Right cardiac atrium (tissue), 5 donors: ENCODE measurements around the gene SERPINB10. TPM values are rescaled to one million over a fixed set of nuclear protein-coding genes. Genes with fewer than 3 reads are reported as not detected.

Experiments used
- ATAC-seq, 2 donors: fragments of 200-7000 bp; cut with Tn5 transposase; one replicate each; pipeline versions ENCODE4 v1.8.0 to v1.9.1; 2020; ENCODE audit warnings: moderate library complexity in 2 of 2, mild to moderate bottlenecking in 1 of 2
- DNase-seq, 3 donors: peaks; one replicate each; pipeline ENCODE4 v3.0.0-alpha.2; 2020
- H3K27ac ChIP-seq: one replicate; pipeline ENCODE4 v1.5.1; 2013; ENCODE audit warnings: mild to moderate bottlenecking, low read length, control low read depth, moderate library complexity
- H3K27me3 ChIP-seq: one replicate; pipeline ENCODE4 v1.6.1; 2013; ENCODE audit not compliant: control insufficient read depth, insufficient read depth
- H3K4me1 ChIP-seq: one replicate; pipeline ENCODE4 v1.6.1; 2013; ENCODE audit warnings: low read length; ENCODE audit not compliant: control insufficient read depth, insufficient read depth
- H3K4me3 ChIP-seq: one replicate; pipeline ENCODE4 v1.5.1; 2013; ENCODE audit warnings: low read length, control low read depth
- H3K9me3 ChIP-seq: one replicate; pipeline ENCODE4 v1.6.1; 2013; ENCODE audit warnings: low read length; ENCODE audit not compliant: control insufficient read depth
- WGBS: extraction: QIAGEN DNeasy Blood & Tissue Kit; methylation state at CpG from one replicate; pipeline ENCODE4 v1.1.7; 2013; 5-methylcytosine and 5-hydroxymethylcytosine counted together
- intact Hi-C, 4 donors: fragments of 100-400 bp; cut with DNase I; formaldehyde crosslinking; loops; one replicate each; pipeline versions ENCODE4 v1.11.0 to v1.14.0; 2022 to 2023
- long read RNA-seq, 4 donors: library from polyadenylated mRNA; unstranded; transcript quantifications; one replicate each; pipeline ENCODE4 v2.0.0, GENCODE V29; 2020 to 2021
- polyA plus RNA-seq: library from polyadenylated mRNA; stranded (reverse); fragments of 200-250 nt; gene quantifications from one replicate; pipeline ENCODE4 v1.2.3, GENCODE V29; 2013
- total RNA-seq, 4 donors: library from RNA; stranded (reverse); fragmentation: NEBNext Ultra II Directional; extraction: Animal tissue kit (Norgen Biotek cat#: 25700); gene quantifications; one replicate each; pipeline ENCODE4 v1.2.1, GENCODE V29; 2021
- donor health status: healthy with polysubstance abuse.
- donor health status: DM: no; HTN: yes; CAD: no.
- donor health status: DM: no; HTN: no; CAD: no.
- donor health status: DM: no; HTN: yes; CAD: no; lungs with severe emphysema.
- donor health status: DM: yes; HTN: yes; CAD: no.

Gene SERPINB10
- total RNA-seq (not detected), polyA plus RNA-seq (not detected)
- long read RNA-seq, donor 1: 0 reads
- long read RNA-seq, donor 2: 0 reads
- long read RNA-seq, donor 3: 0 reads
- long read RNA-seq, donor 4: 0 reads

- no peaks in the 10 kb centered on the region for H3K27me3 ChIP-seq
- no peaks in the 10 kb centered on the region for H3K9me3 ChIP-seq
- DNase-seq (no peak), ATAC-seq (no peak)
- no peaks in the 10 kb centered on the region for H3K4me1 ChIP-seq
- no peak within 1 kb of the TSS for H3K27ac ChIP-seq
- intact Hi-C loops: no loop called here
- H3K4me3 ChIP-seq: no peak within 1 kb of the TSS
Observed at GRCh38 chr18:63907664-63908063, at the start of gene SERPINB10. TSS of gene SERPINB10 (plus strand) at chr18:63907958. CDS start at chr18:63915511, 7,553 bp downstream.

- DNase-seq (no peak), ATAC-seq (no peak)
- Histone ChIP-seq H3K9me3 (no peaks in the 10 kb centered on the region), H3K27me3 (no peaks in the 10 kb centered on the region), H3K27ac (no peak overlapping the region), H3K4me1 (no peaks in the 10 kb centered on the region), H3K4me3 (no peak overlapping the region)
- intact Hi-C loops: no loop called here
- 31% methylated on average over 1 of the region's 1 CpG for whole genome bisulfite sequencing
Observed at GRCh38 chr18:63858456-63858855, 49.3 kb upstream of the SERPINB10 start.

DNA sequence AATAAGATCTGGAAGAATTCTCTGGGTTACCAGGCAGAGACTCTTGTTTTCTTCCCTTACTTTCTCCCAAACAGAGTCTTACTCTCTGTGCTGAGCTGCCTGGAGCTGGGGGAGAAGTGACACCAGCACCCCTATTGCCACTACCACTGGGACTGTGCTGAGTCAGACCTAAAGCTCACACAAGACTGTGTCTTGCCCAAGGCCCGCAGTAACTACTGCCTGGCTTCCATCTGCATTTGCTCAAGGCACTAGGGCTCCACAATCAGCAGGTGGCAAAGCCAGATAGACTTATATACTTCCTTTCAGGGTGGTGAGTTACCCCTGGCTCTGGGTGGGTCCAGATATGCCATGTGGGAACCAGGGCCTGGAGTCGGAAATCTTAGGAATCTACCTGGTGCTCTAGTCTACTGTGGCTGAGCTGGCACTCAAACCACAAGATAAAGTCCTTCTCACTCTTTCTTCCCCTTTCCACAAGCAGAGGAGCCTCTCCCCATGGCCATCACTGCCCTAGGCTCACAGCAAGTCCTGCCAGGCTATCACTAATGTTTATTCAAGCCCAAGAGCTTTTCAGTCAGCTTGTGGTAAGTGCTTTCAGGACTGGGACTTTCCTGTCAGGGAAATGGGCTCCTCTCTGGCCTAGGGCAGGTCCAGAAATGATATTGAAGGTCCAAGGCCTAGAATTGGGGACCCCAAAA lies 47.8 kb upstream of the SERPINB10 start:
- intact Hi-C loops: no loop called here
- ATAC-seq (no peak), DNase-seq (no peak)
- Histone ChIP-seq H3K4me3 (no peak overlapping the region), H3K27me3 (no peaks in the 10 kb centered on the region), H3K4me1 (no peaks in the 10 kb centered on the region), H3K9me3 (no peaks in the 10 kb centered on the region), H3K27ac (no peak overlapping the region)
- 81% methylated on average over 2 of the region's 2 CpGs for WGBS

DNA sequence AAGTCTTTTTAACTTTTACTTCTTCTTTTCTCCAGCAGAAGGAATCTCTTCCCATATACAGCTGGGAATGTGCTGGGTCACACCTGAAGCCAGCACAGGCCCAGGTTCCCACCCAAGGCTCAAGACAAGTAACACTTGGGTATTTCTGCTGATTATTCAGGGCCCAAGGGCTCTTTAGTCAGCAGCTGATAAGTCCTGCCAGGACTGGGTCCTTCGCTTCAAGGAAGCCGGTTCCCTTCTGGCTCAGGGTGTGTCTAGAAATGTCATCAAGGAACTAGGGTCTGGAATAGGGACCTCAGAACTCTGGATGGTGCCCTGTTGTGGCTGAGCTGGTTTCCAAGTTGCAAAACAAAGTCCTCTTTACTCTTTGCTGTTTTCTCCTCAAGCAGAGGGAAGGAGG lies 47.2 kb upstream of the SERPINB10 start:
- DNase-seq: no peak
- 92% methylated on average over 2 of the region's 2 CpGs for WGBS
- Histone ChIP-seq H3K4me3 (no peak overlapping the region), H3K27ac (no peak overlapping the region), H3K9me3 (no peaks in the 10 kb centered on the region), H3K4me1 (no peaks in the 10 kb centered on the region), H3K27me3 (no peaks in the 10 kb centered on the region)
- intact Hi-C loops: no loop called here
- no peak for ATAC-seq

GRCh38 chr18:63867368-63868125 lies 40.2 kb upstream of the SERPINB10 start:
- Histone ChIP-seq H3K27me3 (no peaks in the 10 kb centered on the region), H3K4me1 (no peaks in the 10 kb centered on the region), H3K27ac (no peak overlapping the region), H3K9me3 (no peaks in the 10 kb centered on the region), H3K4me3 (no peak overlapping the region)
- WGBS: 79% methylated on average over 3 of the region's 3 CpGs
- no peak for DNase-seq
- intact Hi-C loops: no loop called here
- no peak for ATAC-seq

DNA sequence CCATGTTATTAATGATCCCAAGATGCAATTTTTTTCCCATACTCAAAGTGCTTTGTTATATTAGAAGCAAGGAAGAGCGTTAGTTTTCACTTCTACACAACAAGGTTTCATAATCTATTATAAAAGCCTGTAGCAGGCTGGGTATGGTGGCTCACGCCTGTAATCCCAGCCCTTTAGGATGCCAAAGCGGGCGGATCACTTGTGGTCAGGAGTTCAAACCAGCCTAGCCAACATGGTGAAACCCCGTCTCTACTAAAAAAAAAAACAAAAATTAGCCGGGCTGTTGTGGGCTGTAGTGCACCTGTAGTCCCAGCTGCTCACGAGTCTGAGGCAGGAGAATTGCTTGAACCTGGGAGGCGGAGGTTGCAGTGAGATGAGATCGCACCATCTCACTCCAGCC lies 39.2 kb upstream of the SERPINB10 start:
- DNase-seq (no peak), ATAC-seq (no peak)
- intact Hi-C loops: no loop called here
- H3K4me1 ChIP-seq: no peaks in the 10 kb centered on the region
- H3K9me3 ChIP-seq: no peaks in the 10 kb centered on the region
- H3K4me3 ChIP-seq: no peak overlapping the region
- H3K27me3 ChIP-seq: no peaks in the 10 kb centered on the region
- WGBS: 86% methylated on average over 9 of the region's 9 CpGs
- no peak overlapping the region for H3K27ac ChIP-seq

GRCh38 chr18:63869374-63869773 lies 38.4 kb upstream of the SERPINB10 start:
- WGBS: 83% methylated on average over 9 of the region's 9 CpGs
- no peaks in the 10 kb centered on the region for H3K9me3 ChIP-seq
- H3K4me1 ChIP-seq: no peaks in the 10 kb centered on the region
- ATAC-seq (no peak), DNase-seq (no peak)
- H3K4me3 ChIP-seq: no peak overlapping the region
- no peaks in the 10 kb centered on the region for H3K27me3 ChIP-seq
- H3K27ac ChIP-seq: no peak overlapping the region
- intact Hi-C loops: no loop called here

DNA sequence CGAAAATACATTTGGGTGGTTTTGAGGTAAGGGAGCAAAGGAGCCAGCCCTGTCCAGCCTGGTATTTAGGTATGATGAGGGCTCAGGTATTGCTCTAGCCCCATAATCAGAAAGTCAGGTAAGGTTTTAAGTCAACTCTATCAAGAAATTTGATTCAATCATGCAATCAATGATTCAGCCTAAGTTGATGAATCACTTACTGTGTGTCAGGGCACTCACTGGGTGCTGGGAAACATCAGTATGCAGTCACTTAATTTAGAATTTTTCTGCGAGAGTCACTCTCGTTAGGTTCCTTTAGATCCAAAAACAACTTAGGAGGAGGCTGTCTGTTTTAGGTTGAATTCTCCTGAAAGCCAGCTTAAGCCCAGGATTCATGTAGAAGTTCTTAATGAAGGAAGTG lies 37.9 kb upstream of the SERPINB10 start:
- no peak for ATAC-seq
- no peak overlapping the region for H3K4me3 ChIP-seq
- H3K27ac ChIP-seq: no peak overlapping the region
- no peaks in the 10 kb centered on the region for H3K9me3 ChIP-seq
- DNase-seq: no peak
- no peaks in the 10 kb centered on the region for H3K27me3 ChIP-seq
- 83% methylated on average over 3 of the region's 3 CpGs for WGBS
- no peaks in the 10 kb centered on the region for H3K4me1 ChIP-seq
- intact Hi-C loops: no loop called here

DNA sequence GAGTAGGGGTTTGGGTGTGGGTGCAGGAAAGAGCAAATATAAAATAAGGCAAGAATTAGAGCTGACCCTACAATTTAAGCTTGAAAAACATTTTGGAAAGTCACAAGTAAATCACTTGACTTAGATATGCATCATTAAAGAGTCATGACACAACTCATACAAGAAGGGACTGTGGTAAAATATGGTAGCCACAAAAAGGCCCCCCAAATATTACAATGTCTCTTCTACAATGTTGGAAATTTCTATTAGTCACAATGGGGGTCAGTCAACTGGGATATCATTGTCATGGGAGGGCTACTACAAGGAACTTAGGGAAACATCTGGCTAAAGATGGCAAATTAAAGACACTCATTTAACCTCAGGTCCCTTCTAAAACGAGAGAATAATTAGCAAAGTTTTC lies 35.9 kb upstream of the SERPINB10 start:
- Histone ChIP-seq H3K4me3 (no peak overlapping the region), H3K9me3 (no peaks in the 10 kb centered on the region), H3K27me3 (no peaks in the 10 kb centered on the region), H3K4me1 (no peaks in the 10 kb centered on the region), H3K27ac (no peak overlapping the region)
- 50% methylated on average over 1 of the region's 1 CpG for WGBS
- no peak for ATAC-seq
- no peak for DNase-seq
- intact Hi-C loops: no loop called here

DNA sequence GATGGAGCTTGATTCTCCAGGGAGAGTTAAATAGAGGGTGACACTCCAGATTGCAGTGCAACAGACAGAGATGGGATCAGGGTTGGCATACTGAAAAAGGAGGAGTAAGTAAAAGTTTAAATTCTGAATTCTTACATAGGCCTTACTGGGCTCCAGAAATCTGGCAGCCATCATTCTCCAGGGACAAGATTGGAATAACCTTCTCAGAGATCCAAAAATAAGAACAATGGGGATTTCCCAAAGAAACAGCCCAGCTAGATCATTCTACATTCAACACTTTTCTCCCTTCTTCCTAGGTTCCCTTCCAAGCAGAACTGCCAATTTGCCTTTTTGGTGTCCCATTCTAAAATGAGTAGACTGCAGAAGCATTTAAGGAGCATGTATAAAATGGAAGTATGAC lies 35.2 kb upstream of the SERPINB10 start:
- intact Hi-C loops: no loop called here
- H3K27me3 ChIP-seq: no peaks in the 10 kb centered on the region

DNA sequence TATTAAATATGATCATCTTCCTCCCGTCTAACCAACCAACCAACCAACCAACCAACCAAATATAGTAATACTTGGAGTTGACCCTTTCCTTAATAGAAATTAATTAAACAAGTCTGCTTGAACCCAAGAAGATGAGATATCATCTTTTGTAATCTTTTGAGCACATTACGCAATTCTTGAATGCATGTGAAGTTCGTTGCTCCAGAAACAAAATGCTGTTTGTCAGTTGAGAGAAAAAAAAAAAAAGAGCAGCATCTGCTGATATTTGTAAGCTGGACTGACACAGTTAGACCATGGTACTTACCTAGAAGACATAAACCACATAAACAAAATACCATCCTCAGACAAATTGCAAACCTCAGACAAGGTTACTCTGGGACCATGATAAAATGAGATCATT lies 29.4 kb upstream of the SERPINB10 start:
- H3K4me3 ChIP-seq: no peak overlapping the region
- H3K27ac ChIP-seq: no peak overlapping the region
- WGBS: 69% methylated on average over 3 of the region's 3 CpGs
- H3K27me3 ChIP-seq: no peaks in the 10 kb centered on the region
- ATAC-seq (no peak), DNase-seq (no peak)
- H3K4me1 ChIP-seq: no peaks in the 10 kb centered on the region
- H3K9me3 ChIP-seq: no peaks in the 10 kb centered on the region
- intact Hi-C loops: no loop called here

More for the DNA sequence above, 35.2 kb upstream of the SERPINB10 start:
- ATAC-seq (no peak), DNase-seq (no peak)
- H3K9me3 ChIP-seq: no peaks in the 10 kb centered on the region
- H3K27ac ChIP-seq: no peak overlapping the region
- H3K4me1 ChIP-seq: no peaks in the 10 kb centered on the region
- no peak overlapping the region for H3K4me3 ChIP-seq
